HUDEP-2 (cell line): ENCODE measurements around the gene SORBS1.

Source experiments
- DNase-seq, 76 experiments: peaks; one replicate each; lab custom pipeline; 2025; ENCODE audit not compliant: unreplicated experiment in 76 of 76; lab: John Stamatoyannopoulos, UW

Gene SORBS1

GRCh38 chr10:95279042-95279820 is 281.9 kb downstream of the SORBS1 start:
- DNase-seq: no peak

- DNase-seq: no peak
Observed at GRCh38 chr10:95278061-95278988, 282.8 kb downstream of the SORBS1 start.

GRCh38 chr10:95277614-95278013 is 283.6 kb downstream of the SORBS1 start:
- no peak for DNase-seq

- DNase-seq: no peak
Observed at GRCh38 chr10:95277201-95277570, 284.0 kb downstream of the SORBS1 start.

GRCh38 chr10:95276367-95277200 is 284.6 kb downstream of the SORBS1 start:
- DNase-seq: peak in 37 of 76 experiments; percentile 11 to 69 (median 39)

GRCh38 chr10:95275726-95276366 is 285.3 kb downstream of the SORBS1 start:
- no peak for DNase-seq

- DNase-seq: no peak
Observed at GRCh38 chr10:95273393-95274312, 287.5 kb downstream of the SORBS1 start.

- DNase-seq: no peak
Observed at GRCh38 chr10:95268438-95268837, 292.7 kb downstream of the SORBS1 start.

GRCh38 chr10:95267251-95267650 is 293.9 kb downstream of the SORBS1 start:
- DNase-seq: no peak

- DNase-seq: peak in 40 of 76 experiments; percentile 6 to 86 (median 61)
Observed at GRCh38 chr10:95266674-95267095, 294.5 kb downstream of the SORBS1 start.

- DNase-seq: no peak
Observed at GRCh38 chr10:95265572-95265971, 295.6 kb downstream of the SORBS1 start.

GRCh38 chr10:95264227-95265051 is 296.7 kb downstream of the SORBS1 start:
- no peak for DNase-seq

GRCh38 chr10:95263864-95264226 is 297.3 kb downstream of the SORBS1 start:
- no peak for DNase-seq

- no peak for DNase-seq
Observed at GRCh38 chr10:95262763-95263518, 298.2 kb downstream of the SORBS1 start.

GRCh38 chr10:95261926-95262325 is 299.2 kb downstream of the SORBS1 start:
- DNase-seq: no peak
